WTC11 (cell line): ENCODE measurements around the gene C3orf62. TPM values are rescaled to one million over a fixed set of nuclear protein-coding genes. Genes with fewer than 3 reads are reported as not detected.

Experiments used
- ATAC-seq: fragments of 200-7000 bp; cut with Tn5 transposase; 2 replicates; pipeline ENCODE4 v1.10.0; 2021; ENCODE audit warnings: mild to moderate bottlenecking, moderate library complexity
- CTCF ChIA-PET: fragments of 300-600 bp; sonication (Branson Sonifier 250); formaldehyde crosslinking; loops from one replicate; lab custom pipeline; 2021; ENCODE audit warnings: antibody characterized with exemption; lab: Charles Lee
- POLR2A ChIA-PET: fragments of 350-600 bp; sonication (Branson Sonifier 250); formaldehyde crosslinking; loops from one replicate; lab custom pipeline; 2021; ENCODE audit warnings: antibody characterized with exemption; lab: Charles Lee
- DNase-seq: peaks from one replicate; pipeline ENCODE4 v3.0.0; 2021; ENCODE audit warnings: low spot score
- H3K27ac Mint-ChIP-seq: 2 replicates; pipeline ENCODE4 v1.8.0; 2021; ENCODE audit warnings: mixed read lengths
- H3K27me3 Mint-ChIP-seq: 2 replicates; pipeline ENCODE4 v1.8.0; 2021; ENCODE audit warnings: low read depth, mild to moderate bottlenecking, moderate library complexity, mixed read lengths
- H3K36me3 Mint-ChIP-seq: 2 replicates; pipeline ENCODE4 v1.8.0; 2021; ENCODE audit warnings: mixed read lengths
- H3K4me1 Mint-ChIP-seq: 2 replicates; pipeline ENCODE4 v1.8.0; 2022; ENCODE audit warnings: mixed read lengths
- H3K4me3 Mint-ChIP-seq: 2 replicates; pipeline ENCODE4 v1.8.0; 2021; ENCODE audit warnings: mild to moderate bottlenecking, moderate library complexity, mixed read lengths
- H3K9me3 Mint-ChIP-seq: 2 replicates; pipeline ENCODE4 v1.8.0; 2021; ENCODE audit warnings: mixed read lengths
- CREB1 ChIP-seq: sonication (generic); formaldehyde crosslinking; IDR thresholded peaks from 2 replicates; pipeline ENCODE4 v1.8.0; 2023; ENCODE audit warnings: mild to moderate bottlenecking, missing genetic modification reagents
- CREM ChIP-seq: sonication (generic); formaldehyde crosslinking; IDR thresholded peaks from 2 replicates; pipeline ENCODE4 v1.8.1; 2022; ENCODE audit warnings: mild to moderate bottlenecking, missing genetic modification reagents, moderate library complexity
- FOXK1 ChIP-seq: sonication (generic); formaldehyde crosslinking; IDR thresholded peaks from 2 replicates; pipeline ENCODE4 v1.8.0; 2022; ENCODE audit warnings: mild to moderate bottlenecking, moderate library complexity, missing genetic modification reagents
- FOXP1 ChIP-seq: sonication (generic); formaldehyde crosslinking; IDR thresholded peaks from 2 replicates; pipeline ENCODE4 v1.8.0; 2022; ENCODE audit warnings: missing genetic modification reagents, mild to moderate bottlenecking, moderate library complexity, borderline replicate concordance
- GABPB1 ChIP-seq: sonication (generic); formaldehyde crosslinking; IDR thresholded peaks from 2 replicates; pipeline ENCODE4 v1.8.1; 2023; ENCODE audit warnings: mild to moderate bottlenecking, missing genetic modification reagents
- GRHL2 ChIP-seq: fragments of 250-450 bp; sonication (Bioruptor Pico); IDR thresholded peaks from 2 replicates; pipeline ENCODE4 v1.8.0; 2022; ENCODE audit warnings: mild to moderate bottlenecking, moderate library complexity; ENCODE audit not compliant: insufficient replicate concordance, severe bottlenecking
- JAZF1 ChIP-seq: fragments of 250-450 bp; sonication (Bioruptor Pico); IDR thresholded peaks from 2 replicates; pipeline ENCODE4 v1.9.0; 2021; ENCODE audit warnings: moderate library complexity, mild to moderate bottlenecking, inconsistent platforms
- JUN ChIP-seq: sonication (generic); formaldehyde crosslinking; IDR thresholded peaks from 2 replicates; pipeline ENCODE4 v1.8.0; 2023; ENCODE audit warnings: mild to moderate bottlenecking, missing genetic modification reagents
- NR1H2 ChIP-seq: sonication (generic); formaldehyde crosslinking; IDR thresholded peaks from 2 replicates; pipeline ENCODE4 v1.9.0; 2021; ENCODE audit warnings: mild to moderate bottlenecking, moderate library complexity, missing genetic modification reagents
- PRRX2 ChIP-seq: fragments of 250-450 bp; sonication (Bioruptor Pico); IDR thresholded peaks from 2 replicates; pipeline ENCODE4 v1.8.0; 2021; ENCODE audit warnings: mild to moderate bottlenecking
- RELA ChIP-seq: sonication (generic); formaldehyde crosslinking; IDR thresholded peaks from 2 replicates; pipeline ENCODE4 v1.8.1; 2022; ENCODE audit warnings: missing genetic modification reagents, mild to moderate bottlenecking, borderline replicate concordance
- SMAD3 ChIP-seq: sonication (generic); formaldehyde crosslinking; IDR thresholded peaks from 2 replicates; pipeline ENCODE4 v1.8.0; 2022; ENCODE audit warnings: missing genetic modification reagents, mild to moderate bottlenecking, borderline replicate concordance
- SP1 ChIP-seq: sonication (generic); formaldehyde crosslinking; conservative IDR thresholded peaks from 2 replicates; pipeline ENCODE4 v1.8.1; 2022; ENCODE audit warnings: missing genetic modification reagents
- ZBTB21 ChIP-seq: sonication (generic); formaldehyde crosslinking; IDR thresholded peaks from 2 replicates; pipeline ENCODE4 v1.8.1; 2023; ENCODE audit warnings: mild to moderate bottlenecking, missing genetic modification reagents, borderline replicate concordance
- ZNF138 ChIP-seq: sonication (generic); formaldehyde crosslinking; conservative IDR thresholded peaks from 2 replicates; pipeline ENCODE4 v1.8.1; 2022; ENCODE audit warnings: mild to moderate bottlenecking, moderate library complexity, missing genetic modification reagents
- ZNF219 ChIP-seq: sonication (generic); formaldehyde crosslinking; IDR thresholded peaks from 2 replicates; pipeline ENCODE4 v1.8.0; 2023; ENCODE audit warnings: missing genetic modification reagents, mild to moderate bottlenecking, borderline replicate concordance
- ZNF317 ChIP-seq: sonication (generic); formaldehyde crosslinking; IDR thresholded peaks from 2 replicates; pipeline ENCODE4 v1.8.1; 2023; ENCODE audit warnings: low read depth, mild to moderate bottlenecking, moderate library complexity, missing genetic modification reagents, borderline replicate concordance
- total RNA-seq: library from RNA; stranded (reverse); gene quantifications from 3 replicates; pipeline ENCODE4 v1.2.3, GENCODE V29; 2021
- TF ChIP-seq, protein P1 (sequence below): fragments of 250-450 bp; sonication (Bioruptor Pico); IDR thresholded peaks from 2 replicates; pipeline ENCODE4 v1.9.0; 2021; ENCODE audit warnings: mild to moderate bottlenecking
- TF ChIP-seq, protein P2 (sequence below): sonication (generic); formaldehyde crosslinking; IDR thresholded peaks from 2 replicates; pipeline ENCODE4 v1.8.1; 2023; ENCODE audit warnings: mild to moderate bottlenecking, missing genetic modification reagents
- TF ChIP-seq, protein P3 (sequence below): sonication (generic); formaldehyde crosslinking; IDR thresholded peaks from 2 replicates; pipeline ENCODE4 v1.8.1; 2023; ENCODE audit warnings: mild to moderate bottlenecking, moderate library complexity, missing genetic modification reagents
- TF ChIP-seq, protein P4 (sequence below): sonication (generic); formaldehyde crosslinking; IDR thresholded peaks from 2 replicates; pipeline ENCODE4 v1.8.1; 2023; ENCODE audit warnings: mild to moderate bottlenecking, missing genetic modification reagents, moderate library complexity
- TF ChIP-seq, protein P5 (sequence below): sonication (generic); formaldehyde crosslinking; conservative IDR thresholded peaks from 2 replicates; pipeline ENCODE4 v1.8.1; 2023; ENCODE audit warnings: mild to moderate bottlenecking, low read depth, missing genetic modification reagents, moderate library complexity
- TF ChIP-seq, protein P6 (sequence below): sonication (generic); formaldehyde crosslinking; IDR thresholded peaks from 2 replicates; pipeline ENCODE4 v1.8.0; 2022; ENCODE audit warnings: missing genetic modification reagents

Gene C3orf62
- total RNA-seq, 1 experiment from 2014 or later: 2.1 TPM

DNA sequence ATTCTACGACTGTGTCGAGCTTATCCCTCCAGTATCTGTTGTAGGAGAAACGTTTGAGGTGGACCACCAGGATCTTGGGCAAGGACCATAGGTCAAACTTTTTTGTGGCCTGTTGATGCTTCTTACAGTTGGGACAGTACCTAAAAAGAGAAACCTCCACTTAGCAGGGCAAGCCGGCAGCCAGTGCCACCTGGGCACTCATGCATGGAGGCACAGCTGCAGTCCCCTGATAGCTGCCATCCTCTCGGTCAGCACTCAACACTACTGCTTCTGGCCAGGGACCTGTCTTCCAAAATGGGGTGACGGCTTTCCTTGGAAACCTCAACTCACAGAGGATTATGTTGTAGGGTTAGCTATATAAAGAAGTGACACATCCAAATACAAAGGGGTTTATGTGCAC is 7.0 kb upstream of the C3orf62 start (continued):
- TF ChIP-seq JAZF1 (CRISPR knock-in tag): no peak

DNA sequence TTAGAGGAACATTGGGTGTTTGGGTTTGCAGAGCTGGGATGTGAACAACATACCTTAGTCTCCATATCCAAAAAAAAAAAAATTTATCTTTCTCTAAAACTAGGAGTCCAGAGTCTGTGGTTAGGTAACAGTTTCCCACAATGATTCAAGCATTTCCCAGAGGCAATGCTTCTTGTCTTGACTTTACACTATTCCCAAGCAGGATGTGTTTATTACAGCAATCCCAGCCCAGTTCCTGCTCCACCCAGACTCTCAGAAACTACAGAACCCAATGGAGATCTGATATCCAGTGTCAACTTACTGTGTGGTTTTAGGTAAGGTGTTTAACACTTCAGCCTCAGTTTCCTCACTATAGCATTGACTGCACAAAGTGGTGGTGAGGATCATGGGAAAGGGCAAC is 2.3 kb upstream of the C3orf62 start:
- ATAC-seq (no peak), DNase-seq (no peak)
- Mint-ChIP-seq H3K9me3 (no peaks in the 10 kb centered on the region), H3K36me3 (peaks cover 24% of the 10 kb centered on the region), H3K27me3 (no peaks in the 10 kb centered on the region), H3K4me1 (peaks cover 12% of the 10 kb centered on the region), H3K27ac (no peak overlapping the region), H3K4me3 (no peak overlapping the region)
- POLR2A ChIA-PET: interaction anchor here (0.7 kb wide), 1 partner anchor 94 kb away, joined by 3 read pairs; no protein-coding TSS in a partner anchor
- TF ChIP-seq SP1 (CRISPR knock-in tag): no peak
- TF ChIP-seq ZBTB21 (CRISPR knock-in tag): no peak
- TF ChIP-seq, protein P1, sequence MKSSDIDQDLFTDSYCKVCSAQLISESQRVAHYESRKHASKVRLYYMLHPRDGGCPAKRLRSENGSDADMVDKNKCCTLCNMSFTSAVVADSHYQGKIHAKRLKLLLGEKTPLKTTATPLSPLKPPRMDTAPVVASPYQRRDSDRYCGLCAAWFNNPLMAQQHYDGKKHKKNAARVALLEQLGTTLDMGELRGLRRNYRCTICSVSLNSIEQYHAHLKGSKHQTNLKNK (CRISPR knock-in tag): no peak
- CTCF ChIA-PET: interaction anchor here (0.8 to 1.9 kb wide), 2 partner anchors 109 to 260 kb away, joined by 3 to 7 read pairs; no protein-coding TSS in a partner anchor

DNA sequence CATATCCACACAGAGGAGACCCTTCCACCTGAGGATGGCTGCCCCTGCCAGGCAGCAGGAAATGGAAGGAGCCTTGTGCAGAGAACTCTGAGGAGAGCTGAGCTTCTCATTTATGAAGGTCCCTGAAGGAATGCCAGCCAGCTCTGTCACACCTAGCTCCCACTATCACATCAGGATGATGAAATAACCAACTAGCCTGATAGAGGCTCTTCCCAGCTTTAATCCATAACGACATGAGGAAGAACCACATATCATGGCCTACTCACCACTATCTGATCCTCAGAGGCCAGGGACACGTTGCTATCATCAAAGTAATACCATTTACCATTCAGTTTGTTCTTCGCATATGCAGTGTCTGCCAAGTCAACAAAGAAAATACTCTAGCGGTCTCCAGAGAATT is 1.5 kb upstream of the C3orf62 start:
- POLR2A ChIA-PET: interaction anchor here (0.7 kb wide), 1 partner anchor 93 kb away, joined by 3 read pairs; no protein-coding TSS in a partner anchor
- Mint-ChIP-seq H3K27ac (no peak overlapping the region), H3K4me1 (peaks cover 12% of the 10 kb centered on the region), H3K36me3 (peaks cover 16% of the 10 kb centered on the region), H3K27me3 (no peaks in the 10 kb centered on the region), H3K9me3 (no peaks in the 10 kb centered on the region), H3K4me3 (no peak overlapping the region)
- DNase-seq (no peak), ATAC-seq (no peak)
- CTCF ChIA-PET: interaction anchor here (1.2 to 1.9 kb wide), 3 partner anchors 108 to 261 kb away, joined by 4 to 7 read pairs (median 5); no protein-coding TSS in a partner anchor
- TF ChIP-seq, protein P2, sequence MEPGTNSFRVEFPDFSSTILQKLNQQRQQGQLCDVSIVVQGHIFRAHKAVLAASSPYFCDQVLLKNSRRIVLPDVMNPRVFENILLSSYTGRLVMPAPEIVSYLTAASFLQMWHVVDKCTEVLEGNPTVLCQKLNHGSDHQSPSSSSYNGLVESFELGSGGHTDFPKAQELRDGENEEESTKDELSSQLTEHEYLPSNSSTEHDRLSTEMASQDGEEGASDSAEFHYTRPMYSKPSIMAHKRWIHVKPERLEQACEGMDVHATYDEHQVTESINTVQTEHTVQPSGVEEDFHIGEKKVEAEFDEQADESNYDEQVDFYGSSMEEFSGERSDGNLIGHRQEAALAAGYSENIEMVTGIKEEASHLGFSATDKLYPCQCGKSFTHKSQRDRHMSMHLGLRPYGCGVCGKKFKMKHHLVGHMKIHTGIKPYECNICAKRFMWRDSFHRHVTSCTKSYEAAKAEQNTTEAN (CRISPR knock-in tag): no peak
- TF ChIP-seq CREM (CRISPR knock-in tag): no peak
- no peak for TF ChIP-seq NR1H2 (CRISPR knock-in tag)
- TF ChIP-seq PRRX2 (CRISPR knock-in tag): no peak
- TF ChIP-seq CREB1 (CRISPR knock-in tag): no peak
- no peak for TF ChIP-seq ZNF219
- TF ChIP-seq, protein P3, sequence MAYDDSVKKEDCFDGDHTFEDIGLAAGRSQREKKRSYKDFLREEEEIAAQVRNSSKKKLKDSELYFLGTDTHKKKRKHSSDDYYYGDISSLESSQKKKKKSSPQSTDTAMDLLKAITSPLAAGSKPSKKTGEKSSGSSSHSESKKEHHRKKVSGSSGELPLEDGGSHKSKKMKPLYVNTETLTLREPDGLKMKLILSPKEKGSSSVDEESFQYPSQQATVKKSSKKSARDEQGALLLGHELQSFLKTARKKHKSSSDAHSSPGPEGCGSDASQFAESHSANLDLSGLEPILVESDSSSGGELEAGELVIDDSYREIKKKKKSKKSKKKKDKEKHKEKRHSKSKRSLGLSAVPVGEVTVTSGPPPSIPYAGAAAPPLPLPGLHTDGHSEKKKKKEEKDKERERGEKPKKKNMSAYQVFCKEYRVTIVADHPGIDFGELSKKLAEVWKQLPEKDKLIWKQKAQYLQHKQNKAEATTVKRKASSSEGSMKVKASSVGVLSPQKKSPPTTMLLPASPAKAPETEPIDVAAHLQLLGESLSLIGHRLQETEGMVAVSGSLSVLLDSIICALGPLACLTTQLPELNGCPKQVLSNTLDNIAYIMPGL: no peak
- TF ChIP-seq, protein P4, sequence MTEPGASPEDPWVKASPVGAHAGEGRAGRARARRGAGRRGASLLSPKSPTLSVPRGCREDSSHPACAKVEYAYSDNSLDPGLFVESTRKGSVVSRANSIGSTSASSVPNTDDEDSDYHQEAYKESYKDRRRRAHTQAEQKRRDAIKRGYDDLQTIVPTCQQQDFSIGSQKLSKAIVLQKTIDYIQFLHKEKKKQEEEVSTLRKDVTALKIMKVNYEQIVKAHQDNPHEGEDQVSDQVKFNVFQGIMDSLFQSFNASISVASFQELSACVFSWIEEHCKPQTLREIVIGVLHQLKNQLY (CRISPR knock-in tag): no peak
- TF ChIP-seq RELA (CRISPR knock-in tag): no peak
- no peak for TF ChIP-seq ZNF138 (CRISPR knock-in tag)
- no peak for TF ChIP-seq ZNF317
- no peak for TF ChIP-seq JUN (CRISPR knock-in tag)
- TF ChIP-seq, protein P5, sequence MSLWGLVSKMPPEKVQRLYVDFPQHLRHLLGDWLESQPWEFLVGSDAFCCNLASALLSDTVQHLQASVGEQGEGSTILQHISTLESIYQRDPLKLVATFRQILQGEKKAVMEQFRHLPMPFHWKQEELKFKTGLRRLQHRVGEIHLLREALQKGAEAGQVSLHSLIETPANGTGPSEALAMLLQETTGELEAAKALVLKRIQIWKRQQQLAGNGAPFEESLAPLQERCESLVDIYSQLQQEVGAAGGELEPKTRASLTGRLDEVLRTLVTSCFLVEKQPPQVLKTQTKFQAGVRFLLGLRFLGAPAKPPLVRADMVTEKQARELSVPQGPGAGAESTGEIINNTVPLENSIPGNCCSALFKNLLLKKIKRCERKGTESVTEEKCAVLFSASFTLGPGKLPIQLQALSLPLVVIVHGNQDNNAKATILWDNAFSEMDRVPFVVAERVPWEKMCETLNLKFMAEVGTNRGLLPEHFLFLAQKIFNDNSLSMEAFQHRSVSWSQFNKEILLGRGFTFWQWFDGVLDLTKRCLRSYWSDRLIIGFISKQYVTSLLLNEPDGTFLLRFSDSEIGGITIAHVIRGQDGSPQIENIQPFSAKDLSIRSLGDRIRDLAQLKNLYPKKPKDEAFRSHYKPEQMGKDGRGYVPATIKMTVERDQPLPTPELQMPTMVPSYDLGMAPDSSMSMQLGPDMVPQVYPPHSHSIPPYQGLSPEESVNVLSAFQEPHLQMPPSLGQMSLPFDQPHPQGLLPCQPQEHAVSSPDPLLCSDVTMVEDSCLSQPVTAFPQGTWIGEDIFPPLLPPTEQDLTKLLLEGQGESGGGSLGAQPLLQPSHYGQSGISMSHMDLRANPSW (CRISPR knock-in tag): no peak
- TF ChIP-seq FOXK1 (CRISPR knock-in tag): no peak
- TF ChIP-seq SMAD3 (CRISPR knock-in tag): no peak
- TF ChIP-seq FOXP1 (CRISPR knock-in tag): no peak
- TF ChIP-seq, protein P6, sequence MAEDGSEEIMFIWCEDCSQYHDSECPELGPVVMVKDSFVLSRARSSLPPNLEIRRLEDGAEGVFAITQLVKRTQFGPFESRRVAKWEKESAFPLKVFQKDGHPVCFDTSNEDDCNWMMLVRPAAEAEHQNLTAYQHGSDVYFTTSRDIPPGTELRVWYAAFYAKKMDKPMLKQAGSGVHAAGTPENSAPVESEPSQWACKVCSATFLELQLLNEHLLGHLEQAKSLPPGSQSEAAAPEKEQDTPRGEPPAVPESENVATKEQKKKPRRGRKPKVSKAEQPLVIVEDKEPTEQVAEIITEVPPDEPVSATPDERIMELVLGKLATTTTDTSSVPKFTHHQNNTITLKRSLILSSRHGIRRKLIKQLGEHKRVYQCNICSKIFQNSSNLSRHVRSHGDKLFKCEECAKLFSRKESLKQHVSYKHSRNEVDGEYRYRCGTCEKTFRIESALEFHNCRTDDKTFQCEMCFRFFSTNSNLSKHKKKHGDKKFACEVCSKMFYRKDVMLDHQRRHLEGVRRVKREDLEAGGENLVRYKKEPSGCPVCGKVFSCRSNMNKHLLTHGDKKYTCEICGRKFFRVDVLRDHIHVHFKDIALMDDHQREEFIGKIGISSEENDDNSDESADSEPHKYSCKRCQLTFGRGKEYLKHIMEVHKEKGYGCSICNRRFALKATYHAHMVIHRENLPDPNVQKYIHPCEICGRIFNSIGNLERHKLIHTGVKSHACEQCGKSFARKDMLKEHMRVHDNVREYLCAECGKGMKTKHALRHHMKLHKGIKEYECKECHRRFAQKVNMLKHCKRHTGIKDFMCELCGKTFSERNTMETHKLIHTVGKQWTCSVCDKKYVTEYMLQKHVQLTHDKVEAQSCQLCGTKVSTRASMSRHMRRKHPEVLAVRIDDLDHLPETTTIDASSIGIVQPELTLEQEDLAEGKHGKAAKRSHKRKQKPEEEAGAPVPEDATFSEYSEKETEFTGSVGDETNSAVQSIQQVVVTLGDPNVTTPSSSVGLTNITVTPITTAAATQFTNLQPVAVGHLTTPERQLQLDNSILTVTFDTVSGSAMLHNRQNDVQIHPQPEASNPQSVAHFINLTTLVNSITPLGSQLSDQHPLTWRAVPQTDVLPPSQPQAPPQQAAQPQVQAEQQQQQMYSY (CRISPR knock-in tag): no peak
- no peak for TF ChIP-seq GRHL2
- no peak for TF ChIP-seq GABPB1 (CRISPR knock-in tag)
